ENCODE results near the gene NFX1.

Gene NFX1

DNA sequence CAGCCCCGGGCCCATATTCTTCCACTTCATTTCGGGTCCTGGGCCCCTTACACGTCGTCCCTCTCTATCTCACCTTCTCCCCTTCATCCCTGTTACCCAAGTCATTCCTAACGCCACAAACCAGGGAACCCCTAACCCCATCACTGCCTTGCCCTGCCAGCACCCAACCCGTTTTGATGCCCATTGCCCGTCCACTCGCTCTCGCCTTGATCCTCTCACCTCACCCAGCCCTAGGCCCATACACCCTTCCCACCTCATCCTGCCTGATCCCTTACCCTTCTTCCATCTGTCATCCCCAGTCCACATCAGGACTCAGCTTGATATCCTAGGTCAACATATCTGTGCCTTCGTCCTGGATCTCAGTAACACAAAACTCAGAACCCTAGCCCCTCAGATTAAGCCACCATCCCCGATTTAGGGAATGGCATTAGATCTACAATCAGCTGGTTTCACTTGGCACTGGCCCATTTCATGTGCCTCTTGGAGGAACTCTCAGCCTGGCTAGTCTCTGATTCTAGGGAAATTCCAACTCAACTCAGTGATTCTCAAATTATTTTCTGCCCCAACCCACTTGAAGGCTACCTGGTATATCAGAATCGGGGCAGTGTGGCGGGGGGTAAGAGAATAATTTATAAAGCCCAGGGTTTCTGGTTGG, 25.0 kb upstream of the NFX1 start:
- no peak for DNase-seq (ENCODE audit: low read depth)
- no peak for TF ChIP-seq CTCF (IDR thresholded peaks at IDR 0.05; ENCODE audit: low read depth, low read length, missing control alignments)
- peak overlapping the region; percentile 84 for H3K4me3 ChIP-seq (ENCODE audit: low read depth, low read length)

DNA sequence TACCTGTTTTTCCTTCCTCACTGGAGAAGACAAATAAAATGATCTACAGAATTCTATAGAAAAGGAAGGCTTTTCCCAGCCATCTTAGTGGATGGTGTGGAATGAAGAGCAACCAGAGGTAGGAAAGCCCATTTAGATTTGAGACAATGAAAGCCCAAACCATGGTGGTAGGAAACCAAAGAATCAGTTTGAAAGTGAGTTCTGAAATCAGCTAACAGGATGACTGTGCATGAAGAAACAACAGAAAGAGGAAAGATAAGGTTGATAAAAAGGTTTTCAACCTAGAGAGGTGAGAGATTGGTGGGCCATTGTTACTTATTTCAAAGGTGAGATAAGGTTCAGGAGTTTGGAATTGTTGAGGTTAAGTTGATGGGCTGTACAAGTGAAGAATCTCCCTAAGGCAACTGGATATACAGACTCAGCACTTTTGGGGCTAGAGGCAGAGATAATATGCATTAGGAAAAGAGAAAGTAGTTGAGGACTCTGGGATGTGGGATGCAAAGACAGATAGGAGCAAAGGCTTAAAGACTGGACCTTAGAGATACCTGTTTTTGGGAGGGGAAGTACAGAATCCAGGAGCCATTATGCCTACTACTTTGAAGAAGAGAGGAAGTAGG, 23.1 kb upstream of the NFX1 start:
- H3K4me3 ChIP-seq (ENCODE audit: low read depth, low read length), result no peak overlapping the region
- no peak for TF ChIP-seq CTCF (IDR thresholded peaks at IDR 0.05; ENCODE audit: low read depth, low read length, missing control alignments)

GRCh38 chr9:33270146-33270545, 20.2 kb upstream of the NFX1 start:
- DNase-seq (ENCODE audit: low read depth), result no peak
- H3K4me3 ChIP-seq (ENCODE audit: low read depth, low read length), result no peak overlapping the region
- TF ChIP-seq CTCF (IDR thresholded peaks at IDR 0.05; ENCODE audit: low read depth, low read length, missing control alignments), result no peak

More for the DNA sequence above, 23.1 kb upstream of the NFX1 start:
- no peak for DNase-seq (ENCODE audit: low read depth)

- DNase-seq (ENCODE audit: low read depth), result no peak
- TF ChIP-seq CTCF (IDR thresholded peaks at IDR 0.05; ENCODE audit: low read depth, low read length, missing control alignments), result no peak
- no peak overlapping the region for H3K4me3 ChIP-seq (ENCODE audit: low read depth, low read length)
These were observed 18.3 kb upstream of the NFX1 start for GRCh38 chr9:33272061-33272460.

GRCh38 chr9:33273266-33273971, 16.9 kb upstream of the NFX1 start:
- TF ChIP-seq CTCF (IDR thresholded peaks at IDR 0.05; ENCODE audit: low read depth, low read length, missing control alignments), result no peak
- H3K4me3 ChIP-seq (ENCODE audit: low read depth, low read length), result no peak overlapping the region
- DNase-seq (ENCODE audit: low read depth), result no peak

DNA sequence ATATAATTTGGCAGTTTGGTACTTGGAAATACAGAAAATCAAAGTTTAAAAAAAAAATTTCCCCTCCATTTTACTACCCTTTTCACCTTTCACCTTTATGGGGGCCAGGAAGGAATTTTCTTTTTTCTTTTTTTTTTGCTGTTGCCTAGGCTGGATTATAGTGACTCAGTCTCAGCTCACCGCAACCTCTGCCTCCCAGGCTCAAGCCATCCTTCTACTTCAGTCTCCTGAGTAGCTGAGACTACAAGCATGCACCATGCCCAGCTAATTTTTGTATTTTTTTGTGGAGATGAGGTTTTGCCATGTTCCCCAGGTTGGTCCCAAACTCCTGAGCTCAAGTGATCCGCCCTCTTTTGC, 16.4 kb upstream of the NFX1 start:
- no peak overlapping the region for H3K4me3 ChIP-seq (ENCODE audit: low read depth, low read length)
- DNase-seq (ENCODE audit: low read depth), result no peak
- TF ChIP-seq CTCF (IDR thresholded peaks at IDR 0.05; ENCODE audit: low read depth, low read length, missing control alignments), result no peak

All from GM12864 (cell line).